Measurements from ENCODE around the gene SYNE4.
"Not testable (repeated sequence)": the region's sequence is repeated elsewhere in the genome, so short reads cannot be mapped to it uniquely, and the experiment has no call there.

SYNE4 gene

GRCh38 chr19:36008336-36008978, at the start of gene SYNE4:
TSS of gene SYNE4 (minus strand) at chr19:36008813. CDS start at chr19:36008681, 132 bp downstream.
- no peak for DNase-seq (ENCODE audit: low spot score)

- peak; percentile 97 for DNase-seq (ENCODE audit: low spot score)
Observed at GRCh38 chr19:36054733-36055686, 46.4 kb upstream of the SYNE4 start, which contains the start of gene WDR62. TSS of gene WDR62 (plus strand) at chr19:36054897. CDS start at chr19:36054972, 75 bp downstream.

- DNase-seq (ENCODE audit: low spot score): peak; percentile 99
Observed at GRCh38 chr19:36054119-36054732, 45.6 kb upstream of the SYNE4 start, which contains the start of gene THAP8. TSS of gene THAP8 (minus strand) at chr19:36054285. CDS start at chr19:36054217, 68 bp downstream.

GRCh38 chr19:36051637-36052036, 43.0 kb upstream of the SYNE4 start:
- DNase-seq (ENCODE audit: low spot score): no peak

GRCh38 chr19:36051236-36051635, 42.6 kb upstream of the SYNE4 start:
- DNase-seq (ENCODE audit: low spot score): no peak

- no peak for DNase-seq (ENCODE audit: low spot score)
Observed at GRCh38 chr19:36049080-36049698, 40.6 kb upstream of the SYNE4 start.

GRCh38 chr19:36047835-36048234, 39.2 kb upstream of the SYNE4 start:
- DNase-seq (ENCODE audit: low spot score): no peak

GRCh38 chr19:36046443-36047050, 37.9 kb upstream of the SYNE4 start:
- no peak for DNase-seq (ENCODE audit: low spot score)

GRCh38 chr19:36043952-36044351, 35.3 kb upstream of the SYNE4 start:
- DNase-seq (ENCODE audit: low spot score): no peak

GRCh38 chr19:36041831-36042230, 33.2 kb upstream of the SYNE4 start:
- DNase-seq (ENCODE audit: low spot score): peak; percentile 62

- not testable (repeated sequence) for DNase-seq (ENCODE audit: low spot score)
Observed at GRCh38 chr19:36041092-36041491, 32.5 kb upstream of the SYNE4 start.

GRCh38 chr19:36040495-36040894, 31.9 kb upstream of the SYNE4 start:
- no peak for DNase-seq (ENCODE audit: low spot score)

- peak; percentile 99 for DNase-seq (ENCODE audit: low spot score)
Observed at GRCh38 chr19:36032251-36033104, 23.9 kb upstream of the SYNE4 start, which contains the start of gene CLIP3. TSS of gene CLIP3 (minus strand) at chr19:36032873. CDS start at chr19:36032357, 516 bp downstream.

- DNase-seq (ENCODE audit: low spot score): no peak
Observed at GRCh38 chr19:36031308-36031707, 22.7 kb upstream of the SYNE4 start.

- peak; percentile 62 for DNase-seq (ENCODE audit: low spot score)
Observed at GRCh38 chr19:36030264-36031148, 21.9 kb upstream of the SYNE4 start.

GRCh38 chr19:36028313-36029041, 19.9 kb upstream of the SYNE4 start:
- DNase-seq (ENCODE audit: low spot score): no peak

- no peak for DNase-seq (ENCODE audit: low spot score)
Observed at GRCh38 chr19:36027696-36028095, 19.1 kb upstream of the SYNE4 start.

- DNase-seq (ENCODE audit: low spot score): no peak
Observed at GRCh38 chr19:36026091-36026876, 17.7 kb upstream of the SYNE4 start.

Data from AG08396 (cell line).